NOMO-1 treated with dmso at 0.1 percent for 144 hours (cell line): ENCODE measurements around the gene JMY.

Source experiments
- DNase-seq: peaks from one replicate; lab custom pipeline; 2025; ENCODE audit not compliant: unreplicated experiment; lab: John Stamatoyannopoulos, UW

JMY gene

GRCh38 chr5:79287380-79287779, 51.4 kb downstream of the JMY start:
- no peak for DNase-seq

DNA sequence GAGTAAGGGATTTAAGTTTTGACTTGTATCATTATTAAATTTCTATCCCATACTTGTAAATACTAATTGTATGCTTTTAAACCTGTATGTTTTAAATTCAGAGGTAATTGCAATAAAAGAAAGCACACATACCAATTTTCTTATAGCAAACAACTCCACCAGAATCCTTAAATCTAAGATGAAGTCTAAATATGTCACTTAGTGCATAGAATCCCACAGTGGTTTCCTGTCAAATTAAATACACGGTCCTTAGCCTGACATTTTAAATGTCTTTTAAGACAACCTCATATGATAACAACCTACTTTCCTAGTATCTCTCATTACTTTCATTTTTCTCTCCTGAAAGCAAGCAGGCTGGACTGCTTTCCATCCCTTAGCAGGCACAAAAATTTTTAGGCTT, 52.0 kb downstream of the JMY start:
- DNase-seq: no peak

DNA sequence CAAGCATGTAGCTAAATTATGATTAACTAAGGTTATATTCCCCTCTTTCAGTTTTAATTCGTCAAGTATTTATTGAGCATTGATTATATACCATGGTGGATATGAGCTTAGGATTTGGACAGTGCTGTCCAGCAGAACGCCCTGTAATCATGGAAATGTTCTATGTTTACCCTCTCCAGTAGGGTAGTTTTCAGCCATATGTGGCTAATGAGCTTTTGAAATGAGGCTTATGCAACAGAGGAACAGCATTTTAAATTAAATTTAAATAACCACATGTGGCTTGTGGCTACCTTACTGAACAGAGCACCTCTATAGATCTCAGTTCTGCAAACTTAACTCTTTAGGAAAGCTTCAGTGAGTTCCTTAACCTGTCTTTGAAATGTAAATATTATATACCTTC, 59.1 kb downstream of the JMY start:
- DNase-seq: peak; percentile 26

- DNase-seq: no peak
Observed at GRCh38 chr5:79297661-79298060, 61.7 kb downstream of the JMY start.

- DNase-seq: no peak
Observed at GRCh38 chr5:79301046-79301712, 65.2 kb downstream of the JMY start.

DNA sequence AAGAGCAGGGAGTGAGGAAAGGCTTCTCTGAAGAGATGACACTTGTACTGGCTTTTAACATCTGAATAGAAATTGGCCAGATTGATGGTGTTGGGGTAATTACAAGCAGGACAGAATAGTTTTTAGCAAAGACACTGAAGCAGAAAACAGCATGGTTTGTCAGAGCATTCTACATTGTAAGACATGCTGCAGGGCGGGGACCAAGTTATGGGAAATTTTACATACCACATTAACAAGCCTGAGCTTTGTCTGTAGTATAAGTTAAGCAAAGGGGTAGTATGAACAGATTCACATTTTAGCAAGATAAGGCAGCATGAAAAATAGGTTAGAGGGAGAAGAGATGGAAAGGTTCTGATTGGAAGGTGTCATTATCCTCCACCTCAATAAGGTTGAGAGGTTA, 66.5 kb downstream of the JMY start:
- DNase-seq: no peak

DNA sequence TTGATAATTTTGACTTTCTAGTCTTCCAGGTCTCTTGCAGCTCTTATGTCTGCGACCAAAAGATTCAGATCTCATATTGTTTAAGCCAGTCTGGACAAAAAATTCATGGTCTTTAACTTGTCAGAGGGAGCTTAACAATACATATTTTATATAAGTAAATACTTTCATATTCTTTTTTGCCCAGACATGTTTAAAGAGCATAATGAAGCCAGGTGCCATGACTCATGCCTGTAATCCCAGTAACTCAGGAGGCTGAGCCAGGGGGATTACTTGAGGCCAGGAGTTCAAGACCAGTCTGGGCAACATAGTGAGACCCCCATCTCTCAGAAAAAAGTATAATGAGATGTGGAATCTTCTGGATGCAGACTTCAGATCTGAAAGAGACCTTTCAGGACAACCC, 69.8 kb downstream of the JMY start:
- no peak for DNase-seq

GRCh38 chr5:79318935-79319614, 83.1 kb downstream of the JMY start:
- DNase-seq: no peak

DNA sequence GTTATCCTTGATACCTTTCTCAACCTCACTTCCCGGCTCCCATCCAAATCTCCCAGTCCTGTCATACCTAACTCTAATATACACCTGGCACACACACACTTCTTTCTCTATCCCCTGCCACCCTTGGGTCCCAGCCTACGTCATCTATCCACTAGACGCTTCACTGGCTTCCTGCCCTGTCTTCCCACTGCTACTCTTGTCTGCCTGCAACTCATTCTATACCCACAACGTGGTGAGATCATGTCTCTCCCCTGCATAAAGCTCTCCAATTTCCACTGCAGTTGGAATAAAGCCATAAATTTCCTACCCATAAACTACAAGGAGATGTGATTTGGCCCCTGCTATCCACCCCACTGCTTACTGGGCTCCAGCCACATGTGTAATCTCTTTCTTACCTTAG, 93.5 kb downstream of the JMY start:
- no peak for DNase-seq

GRCh38 chr5:79330071-79330470, 94.1 kb downstream of the JMY start:
- no peak for DNase-seq

- DNase-seq: no peak
Observed at GRCh38 chr5:79333852-79334557, 98.1 kb downstream of the JMY start.

DNA sequence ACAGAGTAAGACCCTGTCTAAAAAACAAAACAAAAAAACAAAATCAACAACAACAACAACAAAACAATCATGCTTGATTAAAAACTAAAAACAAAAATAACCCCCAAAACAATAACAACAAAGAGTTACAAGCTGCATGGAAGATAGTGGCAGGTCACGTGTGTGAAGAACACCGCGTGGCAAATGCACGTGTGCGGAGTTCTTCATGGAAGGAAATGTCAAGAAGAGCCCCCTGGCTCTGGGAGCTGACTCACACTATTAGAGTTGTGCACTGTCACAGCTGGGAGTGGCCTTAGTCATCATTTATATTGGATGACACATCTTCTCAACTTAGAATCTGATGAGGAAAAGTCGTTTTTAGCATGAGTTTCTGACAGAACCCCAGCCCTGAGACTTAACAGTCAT, 110.5 kb downstream of the JMY start:
- DNase-seq: no peak

- DNase-seq: no peak
Observed at GRCh38 chr5:79349047-79349446, 113.1 kb downstream of the JMY start.

GRCh38 chr5:79349881-79350280, 114.0 kb downstream of the JMY start:
- no peak for DNase-seq

GRCh38 chr5:79357398-79357797, 121.5 kb downstream of the JMY start:
- no peak for DNase-seq
